B cell (primary cell): Measurements from ENCODE around the gene HOMEZ. TPM values are rescaled to one million over a fixed set of nuclear protein-coding genes. Genes with fewer than 3 reads are reported as not detected.

Experiments
- ATAC-seq: fragments of 200-7000 bp; cut with Tn5 transposase; one replicate; pipeline ENCODE4 v1.10.0; 2021; ENCODE audit warnings: low read depth, mild to moderate bottlenecking, moderate number of reproducible peaks, moderate library complexity
- CTCF ChIA-PET: fragments of 350-600 bp; sonication (Branson Sonifier 250); formaldehyde crosslinking; loops from one replicate; lab custom pipeline; 2021; ENCODE audit warnings: antibody characterized with exemption, inconsistent platforms; lab: Charles Lee
- POLR2A ChIA-PET: fragments of 350-600 bp; sonication (Branson Sonifier 250); formaldehyde crosslinking; loops from one replicate; lab custom pipeline; 2021; ENCODE audit warnings: antibody characterized with exemption; lab: Charles Lee
- DNase-seq: peaks from one replicate; pipeline ENCODE4 v3.0.0; 2013
- H2AFZ ChIP-seq: 2 replicates; pipeline ENCODE4 v1.6.1; 2012; ENCODE audit warnings: mild to moderate bottlenecking, low read depth, low read length; ENCODE audit not compliant: insufficient read depth, poor library complexity, severe bottlenecking
- H3K27ac ChIP-seq, 2 donors: 1 replicate in 1 of 2; 2 replicates in 1 of 2; pipeline ENCODE4 v1.5.1; 2012 to 2013; ENCODE audit warnings: low read length in 2 of 2, mild to moderate bottlenecking in 2 of 2, moderate library complexity in 1 of 2
- H3K27me3 ChIP-seq, 4 experiments: fragments of 200-600 bp in 1 of 4; sonication (generic) in 1 of 4; replicated peaks in 1 of 4; 1 replicate in 2 of 4; 2 replicates in 2 of 4; pipeline versions ENCODE4 v1.6.1 to v1.7.0; 2013 to 2016; ENCODE audit warnings: low read length in 3 of 4, mild to moderate bottlenecking in 2 of 4, mixed read lengths in 1 of 4, moderate library complexity in 1 of 4; ENCODE audit not compliant: insufficient read depth in 4 of 4, control insufficient read depth in 3 of 4; ENCODE audit errors: control extremely low read depth in 1 of 4
- H3K36me3 ChIP-seq, 2 experiments: replicated peaks in 1 of 2; 1 replicate in 1 of 2; 2 replicates in 1 of 2; pipeline versions ENCODE4 v1.6.1 to v1.7.1; 2013; ENCODE audit warnings: low read length in 1 of 2; ENCODE audit not compliant: insufficient read depth in 2 of 2, control insufficient read depth in 1 of 2; ENCODE audit errors: control extremely low read depth in 1 of 2, extremely low read depth in 1 of 2
- H3K4me1 ChIP-seq, 2 donors: fragments of 200-600 bp in 1 of 2; sonication (generic) in 1 of 2; 1 replicate in 1 of 2; 2 replicates in 1 of 2; pipeline versions ENCODE4 v1.5.1 to v1.6.1; 2013 to 2017; ENCODE audit warnings: low read length in 2 of 2; ENCODE audit not compliant: control insufficient read depth in 2 of 2, insufficient read depth in 2 of 2
- H3K4me2 ChIP-seq: replicated peaks from 2 replicates; pipeline ENCODE3; 2012; ENCODE audit warnings: mild to moderate bottlenecking, low read depth, low read length; ENCODE audit not compliant: poor library complexity, severe bottlenecking
- H3K4me3 ChIP-seq, 5 experiments: fragments of 200-600 bp in 1 of 5; sonication (generic) in 1 of 5; 1 replicate in 3 of 5; 2 replicates in 2 of 5; pipeline versions ENCODE4 v1.5.1 to v1.7.0; 2011 to 2016; ENCODE audit warnings: low read length in 4 of 5, mild to moderate bottlenecking in 4 of 5, low read depth in 2 of 5, control low read depth in 1 of 5, moderate library complexity in 1 of 5; ENCODE audit not compliant: insufficient read depth in 1 of 5; ENCODE audit errors: control extremely low read depth in 1 of 5, extremely low read depth in 1 of 5
- H3K79me2 ChIP-seq: fragments of 200-600 bp; sonication (generic); one replicate; pipeline ENCODE4 v1.6.0; 2016; ENCODE audit warnings: low read length; ENCODE audit not compliant: control insufficient read depth, insufficient read depth
- H3K9ac ChIP-seq: fragments of 200-600 bp; sonication (generic); 2 replicates; pipeline ENCODE4 v1.6.1; 2017; ENCODE audit warnings: mild to moderate bottlenecking, low read length, moderate library complexity
- H3K9me3 ChIP-seq, 3 donors: one replicate each; pipeline versions ENCODE4 v1.6.1 to v1.7.1; 2013; ENCODE audit warnings: low read length in 2 of 3; ENCODE audit not compliant: control insufficient read depth in 2 of 3, insufficient read depth in 1 of 3; ENCODE audit errors: control extremely low read depth in 1 of 3
- H4K20me1 ChIP-seq: 2 replicates; pipeline ENCODE4 v1.6.0; 2012; ENCODE audit warnings: mild to moderate bottlenecking, low read length; ENCODE audit not compliant: insufficient read depth, control insufficient read depth, poor library complexity, severe bottlenecking
- H3K27ac Mint-ChIP-seq: one replicate; pipeline ENCODE4 v1.8.0; 2021; ENCODE audit warnings: mixed read lengths
- H3K27me3 Mint-ChIP-seq: one replicate; pipeline ENCODE4 v1.8.0; 2021; ENCODE audit warnings: mixed read lengths
- H3K4me1 Mint-ChIP-seq: one replicate; pipeline ENCODE4 v1.8.0; 2021; ENCODE audit warnings: mixed read lengths
- H3K4me3 Mint-ChIP-seq: one replicate; pipeline ENCODE4 v1.8.0; 2021; ENCODE audit warnings: mixed read lengths
- H3K9me3 Mint-ChIP-seq: one replicate; pipeline ENCODE4 v1.8.0; 2022; ENCODE audit warnings: mixed read lengths; ENCODE audit not compliant: insufficient read depth
- EZH2 ChIP-seq: IDR thresholded peaks from 2 replicates; pipeline ENCODE4 v1.6.1; 2012; ENCODE audit warnings: borderline replicate concordance, low read depth, mild to moderate bottlenecking, moderate library complexity, low read length; ENCODE audit not compliant: insufficient read depth, poor library complexity, severe bottlenecking
- WGBS: methylation state at CpG from one replicate; pipeline ENCODE4 v1.1.5; 2013; ENCODE audit warnings: missing lambda C conversion rate; ENCODE audit not compliant: insufficient coverage; 5-methylcytosine and 5-hydroxymethylcytosine counted together
- intact Hi-C: fragments of 100-400 bp; cut with micrococcal nuclease; formaldehyde crosslinking; loops from one replicate; pipeline ENCODE4 v1.10.0; 2022
- polyA plus RNA-seq: library from polyadenylated mRNA; depleted of rRNA; stranded (reverse); fragments of >200 nt; gene quantifications from 2 replicates; pipeline ENCODE4 v1.2.3, GENCODE V29; 2012
- total RNA-seq, 2 donors: library from RNA; stranded (reverse); fragments of 120-200 nt in 1 of 2; gene quantifications; 1 replicate in 1 of 2; 2 replicates in 1 of 2; pipeline versions ENCODE4 v1.2.3 to v1.2.4, GENCODE V29; 2013 to 2022
- TF ChIP-seq, protein P1 (sequence below): fragments of 200-600 bp; IDR thresholded peaks from one replicate; pipeline ENCODE4 v1.8.0; 2022; ENCODE audit warnings: antibody characterized with exemption, mild to moderate bottlenecking

Gene HOMEZ
- total and polyA plus RNA-seq, 2 donors (not counting 1 experiment from before 2014, with no cell fraction given): 4.2 to 15.5 TPM

DNA sequence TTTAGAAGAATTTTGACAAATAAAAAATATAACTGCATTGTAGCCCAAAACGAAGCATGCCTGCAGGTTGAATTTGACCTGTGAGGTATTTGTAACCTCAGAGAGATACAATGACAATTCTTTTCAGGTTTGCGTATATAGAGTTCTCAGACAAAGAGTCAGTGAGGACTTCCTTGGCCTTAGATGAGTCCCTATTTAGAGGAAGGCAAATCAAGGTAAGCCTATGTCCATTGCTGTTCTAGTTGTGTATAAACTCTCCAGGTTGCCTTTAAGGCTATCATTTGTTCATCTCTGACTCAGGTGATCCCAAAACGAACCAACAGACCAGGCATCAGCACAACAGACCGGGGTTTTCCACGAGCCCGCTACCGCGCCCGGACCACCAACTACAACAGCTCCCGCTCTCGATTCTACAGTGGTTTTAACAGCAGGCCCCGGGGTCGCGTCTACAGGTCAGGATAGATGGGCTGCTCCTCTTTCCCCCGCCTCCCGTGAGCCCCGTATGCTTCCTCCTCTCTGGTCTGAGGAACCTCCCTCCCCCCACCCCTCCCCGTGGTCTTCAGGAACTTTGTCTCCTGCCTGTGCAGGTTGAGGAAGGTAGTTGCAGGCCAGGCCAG is 38.0 kb upstream of the HOMEZ start:
- Mint-ChIP-seq H3K27ac (no peak overlapping the region), H3K4me3 (no peak overlapping the region), H3K9me3 (no peaks in the 10 kb centered on the region), H3K27me3 (no peaks in the 10 kb centered on the region), H3K4me1 (peaks cover 35% of the 10 kb centered on the region)
- no peak overlapping the region for H3K4me2 ChIP-seq
- peaks cover 7 to 32% of the 10 kb centered on the region in 2 experiments for H3K36me3 ChIP-seq
- ChIA-PET CTCF (interaction anchor here (1.1 to 6.7 kb wide), 5 partner anchors 22 to 239 kb away, joined by 3 to 56 read pairs (median 21); partner anchors contain the start of gene PPP1R3E), POLR2A (interaction anchor here (4.4 kb wide), 1 partner anchor 22 kb away, joined by 84 read pairs; the partner anchor contains the start of gene PPP1R3E)
- intact Hi-C loops: no loop called here
- H2AFZ ChIP-seq: no peak overlapping the region
- peaks cover 15% of the 10 kb centered on the region for H3K79me2 ChIP-seq
- no peaks in the 10 kb centered on the region for H3K27me3 ChIP-seq
- no peak for ATAC-seq
- no peak for TF ChIP-seq EZH2
- TF ChIP-seq, protein P1, sequence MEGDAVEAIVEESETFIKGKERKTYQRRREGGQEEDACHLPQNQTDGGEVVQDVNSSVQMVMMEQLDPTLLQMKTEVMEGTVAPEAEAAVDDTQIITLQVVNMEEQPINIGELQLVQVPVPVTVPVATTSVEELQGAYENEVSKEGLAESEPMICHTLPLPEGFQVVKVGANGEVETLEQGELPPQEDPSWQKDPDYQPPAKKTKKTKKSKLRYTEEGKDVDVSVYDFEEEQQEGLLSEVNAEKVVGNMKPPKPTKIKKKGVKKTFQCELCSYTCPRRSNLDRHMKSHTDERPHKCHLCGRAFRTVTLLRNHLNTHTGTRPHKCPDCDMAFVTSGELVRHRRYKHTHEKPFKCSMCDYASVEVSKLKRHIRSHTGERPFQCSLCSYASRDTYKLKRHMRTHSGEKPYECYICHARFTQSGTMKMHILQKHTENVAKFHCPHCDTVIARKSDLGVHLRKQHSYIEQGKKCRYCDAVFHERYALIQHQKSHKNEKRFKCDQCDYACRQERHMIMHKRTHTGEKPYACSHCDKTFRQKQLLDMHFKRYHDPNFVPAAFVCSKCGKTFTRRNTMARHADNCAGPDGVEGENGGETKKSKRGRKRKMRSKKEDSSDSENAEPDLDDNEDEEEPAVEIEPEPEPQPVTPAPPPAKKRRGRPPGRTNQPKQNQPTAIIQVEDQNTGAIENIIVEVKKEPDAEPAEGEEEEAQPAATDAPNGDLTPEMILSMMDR: no peak
- H3K9ac ChIP-seq: no peak overlapping the region
- 96% methylated on average over 14 of the region's 18 CpGs for WGBS
- no peak overlapping the region for H3K4me3 ChIP-seq
- no peak for DNase-seq
- H3K9me3 ChIP-seq: no peaks in the 10 kb centered on the region
- peaks cover 13% of the 10 kb centered on the region for H4K20me1 ChIP-seq
- H3K27ac ChIP-seq: no peak overlapping the region
- H3K4me1 ChIP-seq: peaks cover 21 to 24% of the 10 kb centered on the region in 2 donors
